Activated CD8-positive, alpha-beta memory T cell treated with anti-CD3 and anti-CD28 coated beads for 24 hours (primary cell): Measurements from ENCODE around the gene PDIA5.

Experiments
- DNase-seq: peaks from one replicate; pipeline ENCODE4 v3.0.0-alpha.2; 2020

PDIA5 gene

DNA sequence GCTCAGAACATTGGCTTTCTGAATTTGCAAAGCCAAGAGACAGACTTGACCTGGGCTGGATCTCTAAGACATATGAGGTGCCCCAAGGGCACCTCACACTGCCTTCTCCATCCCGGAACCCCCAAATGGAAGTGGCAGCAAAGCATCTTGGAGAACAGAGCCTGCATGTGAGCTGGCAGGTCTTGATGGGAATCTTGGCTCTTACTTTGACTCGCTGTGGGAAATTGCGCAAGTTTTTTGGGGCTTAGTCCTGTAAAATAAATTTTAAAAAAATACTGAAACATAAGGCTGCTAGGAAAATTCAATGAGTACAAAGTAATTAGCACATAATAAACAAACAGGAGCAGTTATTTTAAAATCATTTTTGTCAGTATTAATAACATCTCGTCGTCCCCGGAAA is 121.2 kb downstream of the PDIA5 start:
- DNase-seq: no peak

DNA sequence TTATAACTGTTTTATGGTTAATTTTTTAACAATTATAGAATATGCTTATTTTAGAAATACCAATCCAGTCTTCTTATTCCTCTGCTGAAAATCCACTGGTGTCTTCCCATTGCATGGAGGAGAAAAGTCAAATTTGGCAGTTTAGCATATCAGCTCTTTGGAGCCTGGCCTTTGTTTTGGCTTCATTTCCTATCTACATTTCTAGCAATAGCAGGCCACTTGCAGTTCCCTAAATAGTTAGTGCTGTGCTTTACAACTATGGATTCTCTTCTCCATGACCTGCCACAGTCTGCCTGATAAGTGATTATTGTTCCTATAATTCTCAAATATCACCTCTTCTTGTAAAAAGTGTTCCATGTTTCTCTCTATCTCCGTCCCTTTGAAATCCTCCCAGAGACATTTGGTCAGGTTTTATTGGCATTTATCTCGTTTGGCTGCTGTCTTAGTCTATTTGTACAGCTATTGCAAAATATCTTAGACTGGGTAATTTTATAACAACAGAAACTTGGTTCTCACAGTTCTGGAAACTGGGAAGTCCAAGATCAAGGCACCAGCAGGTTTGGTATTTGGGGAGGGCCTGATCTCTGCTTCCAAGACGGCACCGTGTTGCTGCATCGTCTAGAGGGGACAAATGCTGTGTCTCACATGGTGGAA is 126.8 kb downstream of the PDIA5 start:
- DNase-seq: no peak

DNA sequence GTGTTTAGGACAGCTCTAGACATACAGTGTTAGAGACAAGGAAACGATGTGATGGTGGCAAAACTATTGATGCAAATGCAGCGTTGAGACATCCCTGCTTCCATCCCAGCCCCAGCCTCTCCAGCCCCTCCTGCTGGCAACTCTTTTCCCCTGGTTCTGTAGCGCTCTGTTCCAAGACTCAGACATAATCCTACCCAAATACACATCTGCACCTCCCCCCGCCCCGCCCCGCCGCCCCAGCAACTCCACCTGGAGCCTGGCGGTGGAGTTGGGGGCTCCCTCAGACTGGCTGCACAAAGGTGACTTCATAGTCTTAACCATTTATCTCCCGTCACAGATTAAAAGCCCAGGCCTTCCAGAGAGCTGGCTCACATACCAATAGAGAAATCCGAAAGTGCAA is 127.7 kb downstream of the PDIA5 start:
- no peak for DNase-seq

DNA sequence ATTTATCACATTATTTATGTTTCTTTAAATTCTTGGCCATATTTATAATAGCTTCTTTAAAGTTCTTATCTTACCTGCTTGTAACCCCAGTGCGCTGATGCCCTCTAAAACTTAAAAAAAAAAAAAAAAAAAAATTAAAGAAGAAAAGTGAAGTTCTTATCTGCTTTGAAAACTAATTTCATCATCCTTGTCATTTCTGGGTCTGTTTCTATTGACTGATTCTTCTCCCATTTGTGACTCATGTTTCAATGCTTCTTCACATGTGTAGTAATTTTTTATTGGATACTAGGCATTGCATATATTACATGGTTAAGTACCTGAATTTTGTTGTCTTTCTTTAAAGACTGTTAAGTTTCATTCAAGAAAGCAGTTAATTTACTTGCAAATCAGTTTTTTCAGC is 131.5 kb downstream of the PDIA5 start:
- no peak for DNase-seq

DNA sequence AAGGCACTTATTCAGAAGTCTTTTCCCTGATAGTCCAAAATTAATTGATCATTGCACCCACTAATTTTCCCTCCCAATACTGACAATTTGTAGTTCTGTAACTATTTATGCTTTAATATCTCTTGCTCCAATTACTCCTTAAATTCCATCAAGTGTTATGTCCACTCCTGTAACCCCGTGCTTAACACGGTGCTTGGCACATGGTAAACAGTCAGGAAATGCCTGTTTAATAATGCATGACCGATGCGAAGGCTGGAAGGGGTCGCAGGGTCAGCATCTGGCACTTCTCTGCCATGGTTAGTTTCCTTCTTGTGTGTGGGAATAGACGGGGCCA is 134.4 kb downstream of the PDIA5 start:
- no peak for DNase-seq

DNA sequence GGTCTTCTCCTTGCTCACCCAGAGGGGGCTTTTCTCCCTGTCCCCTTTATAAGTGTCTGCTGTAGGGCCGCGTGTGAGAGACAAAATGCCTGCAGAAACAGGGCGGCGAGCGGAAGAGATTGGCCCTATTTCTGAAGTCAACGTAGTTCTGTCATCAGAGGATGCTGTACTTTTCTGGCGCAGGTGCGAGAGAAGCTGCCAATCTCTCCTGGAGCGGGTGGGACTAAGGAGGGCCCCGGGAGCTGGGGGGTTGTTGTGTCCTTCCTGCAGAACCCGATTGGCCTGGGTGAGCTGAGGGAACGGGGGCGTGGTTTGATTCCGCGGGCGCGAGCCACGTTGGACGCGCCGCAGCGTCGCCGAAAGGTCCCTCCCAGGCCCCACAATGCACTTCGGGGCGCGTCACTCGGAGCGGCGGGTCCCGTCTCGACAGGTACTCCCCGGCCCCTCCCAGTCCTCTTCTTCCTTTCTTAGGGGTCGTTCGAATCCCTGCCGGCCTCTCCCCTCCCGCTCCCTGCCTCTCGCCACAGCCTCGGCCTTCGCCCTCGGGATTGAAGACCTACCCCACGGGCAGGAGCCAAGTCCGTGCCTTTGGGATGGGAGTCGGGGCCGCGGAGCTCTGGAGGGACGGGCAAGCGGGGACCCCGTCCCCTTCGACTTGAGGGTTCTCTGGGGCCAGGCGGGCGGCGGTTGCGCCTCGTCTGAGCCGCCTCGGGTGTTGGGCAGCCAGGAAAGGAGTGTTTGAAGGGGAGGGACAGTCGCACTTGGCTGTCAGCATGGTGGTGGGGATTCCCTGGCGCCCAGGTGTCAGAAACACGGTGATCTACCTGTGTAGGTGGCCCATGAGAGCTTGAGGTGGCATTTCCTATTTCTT is 135.0 kb downstream of the PDIA5 start, which contains the start of gene SEC22A:
TSS of gene SEC22A (plus strand) at position 387 of the 871 bp plus-strand sequence. CDS start 7,275 bp downstream, outside the sequence.
- peak; percentile 95 for DNase-seq

DNA sequence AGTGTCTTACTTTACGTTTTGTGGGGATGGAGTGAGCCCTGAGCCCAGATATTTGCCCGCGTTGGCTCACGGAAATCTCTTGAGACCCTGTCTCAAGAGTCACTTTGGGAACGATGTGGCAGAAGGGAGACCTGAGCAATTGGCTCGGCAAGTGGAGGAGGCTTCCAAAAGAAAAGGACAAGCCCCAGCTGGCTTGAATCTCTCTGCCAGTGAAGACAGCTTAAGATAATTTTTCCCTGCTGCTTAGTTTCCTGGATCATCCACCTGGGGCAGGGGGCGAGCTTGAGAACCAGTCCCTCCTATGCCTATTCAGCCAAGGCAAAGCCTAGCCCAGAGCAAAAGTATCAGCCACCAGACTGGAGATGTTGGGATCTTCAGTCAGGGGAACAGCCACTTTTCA is 135.6 kb downstream of the PDIA5 start:
- no peak for DNase-seq
